HG03135 (cell line): ENCODE results near the gene BDKRB1.
"Not testable (repeated sequence)": the region's sequence is repeated elsewhere in the genome, so short reads cannot be mapped to it uniquely, and the experiment has no call there.

ENCODE experiments used
- ATAC-seq: cut with Tn5 transposase; IDR thresholded peaks from one replicate; pipeline ENCODE4 v1.9.1; 2021; ENCODE audit warnings: mild to moderate bottlenecking, moderate library complexity; ENCODE audit not compliant: unreplicated experiment

The BDKRB1 gene

GRCh38 chr14:96232506-96232905, 23.5 kb upstream of the BDKRB1 start:
- ATAC-seq, result no peak

GRCh38 chr14:96233661-96234060, 22.3 kb upstream of the BDKRB1 start:
- ATAC-seq, result no peak

- no peak for ATAC-seq
These were observed 20.6 kb upstream of the BDKRB1 start for GRCh38 chr14:96235426-96235825.

GRCh38 chr14:96237641-96238040, 18.4 kb upstream of the BDKRB1 start:
- ATAC-seq, result no peak

- ATAC-seq, result no peak
These were observed 17.2 kb upstream of the BDKRB1 start for GRCh38 chr14:96238676-96239265.

GRCh38 chr14:96239711-96240141, 16.3 kb upstream of the BDKRB1 start:
- ATAC-seq, result no peak

- no peak for ATAC-seq
These were observed 15.4 kb upstream of the BDKRB1 start for GRCh38 chr14:96240641-96241040.

- ATAC-seq, result no peak
These were observed 13.9 kb upstream of the BDKRB1 start for GRCh38 chr14:96242126-96242525.

- no peak for ATAC-seq
These were observed 12.2 kb upstream of the BDKRB1 start for GRCh38 chr14:96243785-96244184.

- not testable (repeated sequence) for ATAC-seq
These were observed 10.9 kb upstream of the BDKRB1 start for GRCh38 chr14:96245074-96245473.

- no peak for ATAC-seq
These were observed 10.1 kb upstream of the BDKRB1 start for GRCh38 chr14:96245710-96246538.

GRCh38 chr14:96246539-96246847, 9.5 kb upstream of the BDKRB1 start:
- ATAC-seq, result no peak

- no peak for ATAC-seq
These were observed 9.0 kb upstream of the BDKRB1 start for GRCh38 chr14:96247031-96247430.

GRCh38 chr14:96249029-96249428, 7.0 kb upstream of the BDKRB1 start:
- no peak for ATAC-seq

- ATAC-seq, result no peak
These were observed 5.5 kb upstream of the BDKRB1 start for GRCh38 chr14:96250485-96250884.

GRCh38 chr14:96251656-96252155, 4.3 kb upstream of the BDKRB1 start:
- ATAC-seq, result no peak

- no peak for ATAC-seq
These were observed 3.5 kb upstream of the BDKRB1 start for GRCh38 chr14:96252323-96252998.

- ATAC-seq, result no peak
These were observed 2.9 kb upstream of the BDKRB1 start for GRCh38 chr14:96252999-96253539.

- no peak for ATAC-seq
These were observed 1.3 kb upstream of the BDKRB1 start for GRCh38 chr14:96254687-96255086.

- no peak for ATAC-seq
These were observed 397 bp downstream of the BDKRB1 start for GRCh38 chr14:96256407-96256806.

GRCh38 chr14:96257056-96257455, 1.0 kb downstream of the BDKRB1 start:
- ATAC-seq, result no peak

GRCh38 chr14:96257900-96258299, 1.9 kb downstream of the BDKRB1 start:
- no peak for ATAC-seq
